ENCODE data around the gene SCTR.

Gene SCTR

DNA sequence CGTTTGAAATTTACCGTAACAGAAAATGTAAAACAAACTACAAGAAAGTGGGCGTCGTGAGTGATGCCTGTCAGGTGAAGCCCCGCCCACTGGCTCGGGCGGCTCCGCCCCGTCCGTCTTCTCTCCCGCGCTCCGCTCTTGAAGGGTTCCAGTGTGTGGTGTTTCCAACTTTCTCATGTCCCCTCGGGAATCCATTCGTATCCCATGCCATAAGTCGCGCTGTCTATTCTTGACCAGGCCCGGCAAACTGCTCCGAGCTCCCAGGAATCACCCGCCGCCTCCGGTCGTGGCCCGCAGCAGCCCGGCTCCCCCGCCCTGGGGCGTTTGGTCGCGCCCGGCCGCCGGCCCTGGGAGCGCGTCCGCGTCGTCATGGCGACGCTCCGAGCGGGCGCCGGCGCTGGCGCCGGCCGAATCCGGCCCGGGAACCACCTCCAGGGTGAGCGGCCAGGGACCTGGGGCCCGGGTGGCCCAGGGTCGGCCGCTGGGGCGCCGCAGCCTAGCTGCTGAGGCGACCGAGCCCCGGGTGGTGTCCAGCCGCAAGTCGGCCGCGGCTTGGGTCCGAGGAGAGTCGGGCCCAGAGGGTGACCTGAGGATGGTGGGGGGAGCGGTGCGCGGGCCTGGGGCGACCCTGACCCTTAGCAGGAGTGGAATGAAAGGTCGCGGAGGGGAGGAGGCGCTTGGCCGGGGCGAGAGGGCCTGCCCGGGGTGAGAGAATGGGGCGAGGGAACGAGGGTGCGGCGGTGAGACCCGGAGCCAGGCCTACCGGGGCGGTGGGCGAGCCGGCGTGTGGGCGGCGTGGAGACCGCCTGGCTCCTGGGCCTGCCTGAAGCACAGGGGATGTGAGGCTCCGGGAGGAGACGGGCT lies 20.0 kb upstream of the SCTR start, which contains the start of gene CFAP221:
CFAP221 (plus strand) TSS at position 375 of the 864 bp plus-strand sequence. CDS start 1,683 bp downstream, outside the sequence.
- peak within 1 kb of the TSS; percentile 61 for H3K4me3 ChIP-seq (ENCODE audit: low read depth, low read length)
- TF ChIP-seq, protein P1, sequence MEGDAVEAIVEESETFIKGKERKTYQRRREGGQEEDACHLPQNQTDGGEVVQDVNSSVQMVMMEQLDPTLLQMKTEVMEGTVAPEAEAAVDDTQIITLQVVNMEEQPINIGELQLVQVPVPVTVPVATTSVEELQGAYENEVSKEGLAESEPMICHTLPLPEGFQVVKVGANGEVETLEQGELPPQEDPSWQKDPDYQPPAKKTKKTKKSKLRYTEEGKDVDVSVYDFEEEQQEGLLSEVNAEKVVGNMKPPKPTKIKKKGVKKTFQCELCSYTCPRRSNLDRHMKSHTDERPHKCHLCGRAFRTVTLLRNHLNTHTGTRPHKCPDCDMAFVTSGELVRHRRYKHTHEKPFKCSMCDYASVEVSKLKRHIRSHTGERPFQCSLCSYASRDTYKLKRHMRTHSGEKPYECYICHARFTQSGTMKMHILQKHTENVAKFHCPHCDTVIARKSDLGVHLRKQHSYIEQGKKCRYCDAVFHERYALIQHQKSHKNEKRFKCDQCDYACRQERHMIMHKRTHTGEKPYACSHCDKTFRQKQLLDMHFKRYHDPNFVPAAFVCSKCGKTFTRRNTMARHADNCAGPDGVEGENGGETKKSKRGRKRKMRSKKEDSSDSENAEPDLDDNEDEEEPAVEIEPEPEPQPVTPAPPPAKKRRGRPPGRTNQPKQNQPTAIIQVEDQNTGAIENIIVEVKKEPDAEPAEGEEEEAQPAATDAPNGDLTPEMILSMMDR (IDR thresholded peaks at IDR 0.05; ENCODE audit: low read depth, low read length), result no peak

DNA sequence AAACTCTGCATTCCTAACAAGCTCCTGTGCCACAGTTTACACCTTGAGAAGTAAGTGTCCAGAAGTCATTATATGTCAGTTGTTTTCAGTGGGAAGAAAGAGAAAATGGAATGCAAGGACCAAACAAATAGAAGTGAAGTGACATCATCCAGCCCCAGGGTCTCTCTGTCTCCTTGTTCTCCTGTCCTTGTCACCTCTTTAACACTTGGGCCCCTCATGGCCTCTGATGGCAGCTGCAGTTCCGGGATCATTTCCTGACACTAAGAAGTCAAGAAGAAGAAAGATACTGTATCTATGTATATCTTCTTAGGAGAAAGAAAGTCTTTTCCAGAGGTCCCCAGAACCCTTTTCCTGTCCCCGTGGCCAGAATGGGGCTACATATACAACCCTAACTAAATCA lies 17.2 kb upstream of the SCTR start:
- no peaks in the 10 kb centered on the region for H3K9me3 ChIP-seq
- TF ChIP-seq, protein P1 (IDR thresholded peaks at IDR 0.05; ENCODE audit: low read depth, low read length), result no peak
- H3K4me3 ChIP-seq (ENCODE audit: low read depth, low read length), result no peak overlapping the region
- no peaks in the 10 kb centered on the region for H3K36me3 ChIP-seq
- H3K27me3 ChIP-seq, result no peaks in the 10 kb centered on the region
- no peak for DNase-seq
- no peaks in the 10 kb centered on the region; the same call in 1 of the 2 replicates for H3K4me1 ChIP-seq

More for the DNA sequence above, 20.0 kb upstream of the SCTR start, which contains the start of gene CFAP221:
- no peaks in the 10 kb centered on the region for H3K27me3 ChIP-seq
- H3K4me1 ChIP-seq, result no peaks in the 10 kb centered on the region; the same call in 1 of the 2 replicates
- DNase-seq, result peak; percentile 77
- H3K36me3 ChIP-seq, result no peaks in the 10 kb centered on the region
- H3K9me3 ChIP-seq, result no peaks in the 10 kb centered on the region

DNA sequence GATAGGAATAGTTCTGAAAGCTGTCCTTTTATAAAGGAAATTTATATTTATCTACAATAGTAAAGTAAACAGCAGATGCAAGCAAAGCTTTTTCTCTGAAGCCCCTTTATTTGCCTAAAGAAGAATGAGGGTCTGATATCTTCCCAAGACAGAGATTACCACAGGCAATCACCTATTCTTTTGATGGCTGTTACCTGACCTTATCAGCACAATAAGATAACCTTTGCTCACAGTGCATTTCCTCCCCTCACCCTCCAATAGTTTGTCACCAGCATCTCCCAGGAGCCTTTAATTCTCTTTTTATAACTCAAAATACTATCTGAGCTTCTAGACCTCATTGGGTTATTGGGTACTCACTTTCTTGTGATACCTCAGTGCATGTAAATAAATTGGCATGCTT lies 13.5 kb upstream of the SCTR start:
- H3K4me1 ChIP-seq, result no peaks in the 10 kb centered on the region
- H3K27me3 ChIP-seq, result no peaks in the 10 kb centered on the region
- TF ChIP-seq, protein P1 (IDR thresholded peaks at IDR 0.05; ENCODE audit: low read depth, low read length), result no peak
- no peaks in the 10 kb centered on the region for H3K36me3 ChIP-seq
- H3K4me3 ChIP-seq (ENCODE audit: low read depth, low read length), result no peak overlapping the region
- no peak for DNase-seq
- no peaks in the 10 kb centered on the region for H3K9me3 ChIP-seq

DNA sequence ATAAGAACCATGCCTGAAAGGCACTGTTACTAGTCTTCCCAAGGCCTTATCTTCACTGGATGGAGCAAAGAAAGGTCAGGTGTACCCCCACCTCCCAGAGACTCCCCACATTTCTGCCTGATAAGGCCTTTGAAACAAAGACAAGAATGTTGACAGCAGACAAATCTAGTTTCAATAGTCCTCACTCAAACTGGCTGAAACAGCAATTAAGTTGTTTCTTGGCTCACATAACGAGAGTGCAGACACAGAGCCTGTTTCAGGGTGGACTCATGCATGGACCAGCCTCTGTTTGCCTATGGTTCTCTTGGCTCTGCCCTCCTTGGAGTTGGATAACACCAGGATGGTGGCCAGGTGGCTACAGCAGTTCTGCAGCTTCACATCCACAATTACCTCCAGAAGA lies 12.4 kb upstream of the SCTR start:
- TF ChIP-seq, protein P1 (IDR thresholded peaks at IDR 0.05; ENCODE audit: low read depth, low read length), result no peak
- no peaks in the 10 kb centered on the region for H3K27me3 ChIP-seq
- no peaks in the 10 kb centered on the region for H3K4me1 ChIP-seq
- H3K36me3 ChIP-seq, result no peaks in the 10 kb centered on the region
- H3K9me3 ChIP-seq, result no peaks in the 10 kb centered on the region
- no peak for DNase-seq
- no peak overlapping the region for H3K4me3 ChIP-seq (ENCODE audit: low read depth, low read length)

DNA sequence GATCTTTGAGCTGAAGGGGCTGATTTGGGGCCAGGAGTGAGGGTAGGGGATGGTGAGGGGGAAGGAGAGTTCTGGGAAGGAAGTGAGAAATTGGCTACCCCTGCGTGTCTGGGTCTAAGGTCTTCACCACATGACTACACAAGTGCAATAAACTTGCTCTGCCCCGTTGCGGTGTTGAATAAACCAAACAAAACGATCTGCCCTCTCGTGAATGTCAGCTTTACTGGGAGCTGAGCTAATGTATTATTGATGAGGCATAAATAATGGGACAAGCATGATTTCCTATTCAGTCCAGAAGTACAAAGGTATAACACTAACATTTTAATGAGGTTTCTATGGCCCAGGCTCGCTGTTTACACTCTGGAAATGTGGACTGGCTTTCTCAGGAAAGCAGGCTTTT lies 11.9 kb upstream of the SCTR start:
- TF ChIP-seq, protein P1 (IDR thresholded peaks at IDR 0.05; ENCODE audit: low read depth, low read length), result no peak
- Histone ChIP-seq H3K4me1 (no peaks in the 10 kb centered on the region), H3K36me3 (no peaks in the 10 kb centered on the region), H3K27me3 (no peaks in the 10 kb centered on the region), H3K9me3 (no peaks in the 10 kb centered on the region), H3K4me3 (ENCODE audit: low read depth, low read length) (no peak overlapping the region)
- no peak for DNase-seq

DNA sequence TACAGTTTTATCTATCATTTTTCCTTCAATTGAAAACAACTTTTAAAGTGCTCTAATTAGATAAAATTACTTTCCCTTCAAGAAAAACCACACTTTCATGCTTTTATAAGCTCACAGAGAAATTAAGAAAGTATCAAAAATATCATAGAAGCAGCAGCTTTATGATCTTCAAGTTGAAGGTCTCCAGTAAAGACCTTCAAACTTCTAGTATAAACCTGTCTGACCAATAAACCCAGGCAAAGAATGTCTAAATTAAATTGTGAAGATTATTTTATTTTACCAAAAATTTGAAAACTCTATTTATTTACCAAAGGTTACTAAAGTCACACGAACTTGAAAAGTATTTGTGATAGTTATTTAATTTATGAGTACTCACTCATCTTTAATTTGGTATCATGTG lies 9.3 kb upstream of the SCTR start:
- DNase-seq, result no peak
- H3K4me3 ChIP-seq (ENCODE audit: low read depth, low read length), result no peak overlapping the region
- no peaks in the 10 kb centered on the region for H3K9me3 ChIP-seq
- TF ChIP-seq, protein P1 (IDR thresholded peaks at IDR 0.05; ENCODE audit: low read depth, low read length), result no peak
- H3K36me3 ChIP-seq, result no peaks in the 10 kb centered on the region
- no peaks in the 10 kb centered on the region for H3K4me1 ChIP-seq
- no peaks in the 10 kb centered on the region for H3K27me3 ChIP-seq
